Adrenal gland (tissue), 5 donors: ENCODE data around the gene RIMBP2.

Experiments used
- POLR2A ChIP-seq, 2 donors: fragments of 450-650 bp; IDR thresholded peaks; one replicate each; pipeline ENCODE4 v1.6.1; 2017; ENCODE audit warnings: antibody characterized with exemption in 2 of 2, mild to moderate bottlenecking in 2 of 2, moderate library complexity in 1 of 2
- TF ChIP-seq, protein P1 (sequence below), 6 experiments: fragments of 450-650 bp in 4 of 6; fragments of 200-600 bp in 2 of 6; sonication (generic) in 1 of 6; IDR thresholded peaks; 1 replicate in 5 of 6; 2 replicates in 1 of 6; pipeline versions ENCODE4 v1.5.1 to v1.8.0; 2016 to 2021; ENCODE audit warnings: antibody characterized with exemption in 6 of 6, mild to moderate bottlenecking in 2 of 6, moderate library complexity in 1 of 6
- donor health status: DM: no; HTN: no; CAD: no.

GRCh38 chr12:130494736-130495135 is 221.4 kb downstream of the RIMBP2 start:
- TF ChIP-seq, protein P1, sequence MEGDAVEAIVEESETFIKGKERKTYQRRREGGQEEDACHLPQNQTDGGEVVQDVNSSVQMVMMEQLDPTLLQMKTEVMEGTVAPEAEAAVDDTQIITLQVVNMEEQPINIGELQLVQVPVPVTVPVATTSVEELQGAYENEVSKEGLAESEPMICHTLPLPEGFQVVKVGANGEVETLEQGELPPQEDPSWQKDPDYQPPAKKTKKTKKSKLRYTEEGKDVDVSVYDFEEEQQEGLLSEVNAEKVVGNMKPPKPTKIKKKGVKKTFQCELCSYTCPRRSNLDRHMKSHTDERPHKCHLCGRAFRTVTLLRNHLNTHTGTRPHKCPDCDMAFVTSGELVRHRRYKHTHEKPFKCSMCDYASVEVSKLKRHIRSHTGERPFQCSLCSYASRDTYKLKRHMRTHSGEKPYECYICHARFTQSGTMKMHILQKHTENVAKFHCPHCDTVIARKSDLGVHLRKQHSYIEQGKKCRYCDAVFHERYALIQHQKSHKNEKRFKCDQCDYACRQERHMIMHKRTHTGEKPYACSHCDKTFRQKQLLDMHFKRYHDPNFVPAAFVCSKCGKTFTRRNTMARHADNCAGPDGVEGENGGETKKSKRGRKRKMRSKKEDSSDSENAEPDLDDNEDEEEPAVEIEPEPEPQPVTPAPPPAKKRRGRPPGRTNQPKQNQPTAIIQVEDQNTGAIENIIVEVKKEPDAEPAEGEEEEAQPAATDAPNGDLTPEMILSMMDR (IDR thresholded peaks at IDR 0.05), result no peak
- no peak for TF ChIP-seq POLR2A (IDR thresholded peaks at IDR 0.05)
